Activated CD8-positive, alpha-beta memory T cell treated with anti-CD3 and anti-CD28 coated beads, Interleukin-2, amount 50 U/mL, for 1 hour (primary cell): ENCODE measurements around the gene MMAA.
"Not testable (repeated sequence)": the region's sequence is repeated elsewhere in the genome, so short reads cannot be mapped to it uniquely, and the experiment has no call there.

Source experiments
- DNase-seq: peaks from one replicate; pipeline ENCODE4 v3.0.0-alpha.2; 2020; ENCODE audit errors: extremely low read depth

MMAA gene

GRCh38 chr4:145618932-145619638 lies at the start of gene MMAA:
MMAA (plus strand) TSS chr4:145619385; CDS start chr4:145639140, 19,755 bp downstream.
- peak; percentile 83 for DNase-seq

DNA sequence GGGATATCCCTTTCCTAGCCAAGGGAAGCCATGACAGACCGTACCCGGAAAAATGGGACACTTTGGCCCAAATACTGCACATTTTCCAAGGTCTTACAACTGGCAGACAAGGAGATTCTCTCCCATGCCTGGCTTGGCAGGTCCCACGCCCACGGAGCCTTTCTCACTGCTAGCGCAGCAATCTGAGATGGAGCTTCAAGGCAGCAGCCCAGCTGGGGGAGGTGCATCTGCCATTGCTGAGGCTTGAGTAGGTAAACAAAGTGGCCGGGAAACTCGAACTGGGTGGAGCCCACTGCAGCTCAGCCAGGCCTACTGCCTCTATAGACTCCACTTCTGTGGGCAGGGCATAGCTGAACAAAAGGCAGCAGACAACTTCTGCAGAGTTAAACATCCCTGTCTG lies 44.6 kb upstream of the MMAA start:
- DNase-seq = not testable (repeated sequence)

DNA sequence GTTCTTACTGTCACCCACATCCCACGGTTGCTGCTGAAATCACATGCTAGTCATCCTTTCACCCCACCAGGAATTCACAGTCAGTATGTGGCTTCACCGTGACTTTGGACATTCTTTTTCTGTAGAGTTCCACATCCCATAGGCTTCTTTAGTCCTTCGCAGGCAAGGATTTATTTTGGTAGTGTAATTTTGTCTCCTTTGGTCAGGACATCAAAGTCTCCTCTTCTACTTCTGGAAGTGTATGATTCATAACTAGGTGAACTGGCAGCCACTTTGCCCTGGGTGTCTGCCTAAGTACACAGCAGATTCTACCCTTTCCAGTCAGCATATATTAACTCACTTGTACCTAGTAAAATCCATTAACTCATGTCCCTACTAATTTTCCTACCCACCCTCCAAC lies 38.3 kb upstream of the MMAA start:
- DNase-seq = no peak

DNA sequence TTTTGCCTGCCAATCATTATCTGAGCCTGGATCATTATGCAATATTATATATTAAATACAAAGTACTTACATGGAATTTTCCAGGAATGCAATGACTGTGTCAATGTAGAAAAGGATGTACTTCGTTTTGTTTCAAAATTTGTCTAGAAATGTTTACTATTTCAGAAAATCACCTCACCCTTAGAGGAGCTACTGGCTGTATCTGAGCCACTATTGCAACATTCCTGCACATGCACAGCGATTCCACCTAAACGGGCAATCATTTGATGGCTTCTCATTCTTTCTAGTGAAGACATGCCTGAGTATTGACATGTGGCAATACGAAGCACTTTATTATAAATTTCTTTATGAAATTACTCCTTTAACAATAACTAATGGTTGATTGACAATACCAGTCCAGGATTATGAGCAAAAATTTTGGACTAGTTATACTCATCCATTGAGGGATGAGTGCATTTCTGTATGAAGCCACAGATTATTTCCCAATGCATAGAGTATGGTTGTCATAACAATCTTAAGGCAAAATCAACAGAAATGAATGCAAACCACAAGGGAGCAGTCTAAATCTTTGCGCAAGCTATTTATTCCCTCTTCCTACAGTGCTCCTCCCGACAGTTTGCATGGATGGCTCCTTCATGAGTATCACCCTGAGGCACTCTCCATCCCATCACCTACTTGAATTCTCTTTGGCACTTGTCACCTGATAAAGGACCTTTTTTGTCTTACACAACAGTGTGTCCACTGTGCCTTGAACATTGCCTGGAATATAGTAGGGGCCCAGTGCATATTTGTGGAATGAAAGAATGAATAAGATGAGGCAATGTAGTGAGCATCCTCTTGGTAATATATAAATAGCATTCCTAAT lies 35.8 kb upstream of the MMAA start:
- DNase-seq = no peak

- DNase-seq = no peak
Measured at GRCh38 chr4:145587088-145587754, 32.0 kb upstream of the MMAA start.

GRCh38 chr4:145589381-145589780 lies 29.8 kb upstream of the MMAA start:
- DNase-seq = not testable (repeated sequence)

DNA sequence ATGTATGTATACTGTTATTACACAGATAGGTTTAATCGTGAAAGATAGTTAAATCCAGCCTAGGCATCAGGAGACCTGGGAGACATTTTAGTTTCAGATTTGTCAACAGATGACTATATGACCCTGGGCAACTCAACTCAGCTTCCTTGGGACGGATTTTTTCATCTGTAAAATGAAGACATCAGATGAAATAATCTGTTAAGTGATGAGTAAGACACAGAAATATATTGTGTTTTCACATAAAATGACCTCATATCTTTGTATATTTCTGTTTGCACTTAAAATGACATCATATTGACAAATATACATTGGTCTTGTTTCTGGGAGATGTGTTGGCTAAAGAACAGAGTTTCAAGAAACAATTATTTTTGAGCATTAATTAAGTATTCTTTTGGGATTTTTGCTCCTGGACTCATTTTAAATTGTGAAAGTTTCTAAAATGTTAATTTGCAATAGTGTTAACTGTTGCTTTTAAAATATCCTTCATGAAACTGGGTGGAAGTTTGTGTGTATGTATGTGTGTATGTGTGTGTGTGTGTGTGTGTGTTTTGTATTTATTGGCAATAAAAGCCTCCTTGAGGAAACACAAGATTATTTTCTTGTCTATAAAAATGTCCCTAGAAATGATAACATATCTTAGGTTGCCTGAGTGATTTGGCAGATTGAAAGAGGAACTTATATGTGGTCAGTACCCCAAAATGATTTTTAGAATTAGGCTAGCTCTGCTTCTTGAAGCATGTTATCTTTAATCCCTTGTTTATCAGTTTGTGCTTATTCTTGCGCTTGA lies 29.1 kb upstream of the MMAA start:
- no peak for DNase-seq

DNA sequence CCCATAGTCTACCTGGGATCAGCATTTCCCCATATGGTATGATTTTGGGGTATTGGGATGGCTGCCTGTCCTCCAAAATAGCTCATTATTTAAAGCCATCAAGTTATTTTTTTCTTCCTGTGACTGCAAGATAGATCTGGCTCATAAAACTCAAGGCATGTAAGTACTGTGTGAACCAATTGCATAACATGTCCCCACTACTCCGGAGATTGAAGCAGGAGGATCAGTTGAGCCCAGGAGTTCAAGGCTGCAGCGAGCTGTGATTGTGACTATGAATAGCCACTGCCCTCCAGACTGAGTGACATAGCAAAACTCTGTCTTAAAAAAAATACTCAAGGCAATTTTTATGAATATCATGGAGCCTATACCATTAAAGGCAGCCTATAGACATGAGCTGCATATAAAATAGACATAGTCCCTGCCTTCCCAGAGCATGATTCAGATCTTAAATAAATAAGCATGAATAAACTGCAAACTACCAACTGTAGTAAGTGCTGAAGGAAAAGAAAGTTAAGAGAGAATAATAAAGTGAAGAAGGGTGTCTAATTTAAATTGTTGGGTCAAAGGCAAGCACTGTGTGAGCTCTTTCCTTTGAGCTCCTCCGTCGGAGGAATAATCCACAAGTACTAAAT lies 16.9 kb upstream of the MMAA start:
- DNase-seq = no peak

- no peak for DNase-seq
Measured at GRCh38 chr4:145605941-145606340, 13.2 kb upstream of the MMAA start.

DNA sequence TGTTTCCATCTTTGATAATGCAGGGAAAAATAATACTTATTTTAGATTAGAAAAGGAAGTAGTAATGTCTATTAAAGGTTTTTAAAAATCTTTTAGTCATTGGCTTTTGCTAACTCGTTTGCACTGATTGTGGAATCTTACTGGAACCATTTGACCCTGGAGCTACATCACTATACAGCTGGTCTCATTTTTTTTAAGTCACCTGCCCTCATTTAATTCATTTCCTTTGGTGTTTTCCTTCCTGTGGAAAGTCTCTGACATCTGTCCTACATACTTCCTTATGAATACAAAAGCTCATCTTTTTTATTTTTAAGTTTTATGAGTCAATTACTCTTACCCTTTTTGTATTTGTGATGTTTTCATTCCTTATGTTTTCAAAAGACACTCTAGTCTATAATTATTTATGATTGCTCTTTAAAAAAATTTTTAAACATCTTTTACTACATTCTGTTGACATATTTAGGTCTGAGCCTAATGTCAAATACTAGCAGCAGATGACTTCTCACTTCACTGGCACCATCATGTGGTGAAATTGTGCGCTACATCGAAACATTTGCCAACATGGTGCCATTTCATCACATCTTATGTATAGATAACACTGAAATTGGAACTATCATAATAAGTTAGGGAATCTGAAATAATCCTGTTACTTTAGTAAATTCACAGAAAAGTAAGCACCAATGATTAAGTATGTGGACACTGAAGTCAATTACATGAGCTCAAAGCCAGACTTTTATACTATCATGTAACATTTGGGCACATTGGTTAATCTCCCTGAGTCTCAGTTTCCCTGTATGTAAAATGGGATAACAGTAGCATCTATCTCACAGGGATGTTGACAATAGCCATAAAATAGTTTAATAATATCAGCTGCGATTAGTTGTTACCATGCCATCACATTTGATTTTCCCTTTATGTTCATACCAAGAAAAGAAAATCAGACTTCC lies 9.4 kb upstream of the MMAA start:
- DNase-seq = no peak

GRCh38 chr4:145613566-145614232 lies 5.5 kb upstream of the MMAA start:
- DNase-seq = no peak

DNA sequence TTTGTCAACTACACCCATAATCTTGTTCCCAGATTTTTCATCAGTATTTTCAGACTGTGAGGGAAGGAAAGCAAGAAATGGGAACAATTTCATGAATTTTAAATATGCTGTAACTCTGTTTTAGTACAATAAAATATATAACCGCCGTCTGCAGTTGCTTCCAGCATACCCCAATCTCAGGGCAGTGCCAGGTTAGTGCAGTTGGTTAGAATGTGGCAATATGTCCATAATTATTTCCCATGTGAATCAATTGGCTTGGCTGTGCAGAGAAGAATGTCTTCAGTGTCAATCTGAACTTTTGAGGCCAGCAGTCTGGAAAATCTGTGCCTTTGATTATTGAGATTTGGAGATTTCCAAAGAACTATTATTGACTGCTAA lies 5.0 kb upstream of the MMAA start:
- no peak for DNase-seq

- DNase-seq = no peak
Measured at GRCh38 chr4:145618210-145618931, 814 bp upstream of the MMAA start.

GRCh38 chr4:145619639-145619996 lies 433 bp downstream of the MMAA start:
- no peak for DNase-seq

- DNase-seq = not testable (repeated sequence)
Measured at GRCh38 chr4:145622067-145622466, 2.9 kb downstream of the MMAA start.

DNA sequence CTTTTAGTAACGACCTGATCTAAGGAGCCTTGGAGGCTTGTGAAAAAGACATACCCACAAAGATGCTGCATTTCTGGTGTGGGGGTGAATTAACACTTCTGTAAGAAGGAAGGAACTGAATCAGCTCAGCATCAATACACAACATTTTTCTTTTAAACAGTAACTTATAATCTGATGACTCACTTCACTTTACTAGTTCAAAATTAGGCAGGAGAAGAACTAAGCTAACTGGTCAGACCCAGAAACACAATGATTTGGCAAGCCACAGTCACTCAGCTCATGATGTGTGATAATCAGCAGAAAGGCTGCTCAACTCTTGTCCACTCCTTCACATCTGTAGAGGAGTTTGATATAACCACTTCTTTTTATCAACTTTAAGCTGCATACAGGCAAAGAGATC lies 4.6 kb downstream of the MMAA start:
- no peak for DNase-seq

- DNase-seq = no peak
Measured at GRCh38 chr4:145625677-145626622, 6.8 kb downstream of the MMAA start.

GRCh38 chr4:145626623-145626982 lies 7.4 kb downstream of the MMAA start:
- DNase-seq = no peak
